Measurements from ENCODE around the gene IGFALS.

DNA sequence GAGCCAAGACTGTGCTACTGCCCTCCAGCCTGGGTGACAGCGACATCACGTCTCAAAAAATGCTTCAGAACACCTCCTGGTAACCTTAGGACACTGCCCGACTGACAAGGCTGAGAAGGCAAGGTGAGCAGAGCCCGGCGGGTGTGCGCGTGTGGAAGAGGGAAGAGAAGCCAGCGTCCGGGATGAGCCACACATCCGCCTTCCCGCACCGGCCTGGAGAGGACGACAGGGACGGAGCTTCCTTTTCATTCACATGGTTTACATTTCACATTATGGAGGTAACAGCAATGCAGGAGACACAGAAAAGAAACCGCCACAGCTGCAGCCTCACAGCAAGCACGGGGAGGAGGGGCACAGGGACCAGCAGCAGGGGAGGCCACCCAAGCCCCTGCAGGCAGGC is 16.6 kb upstream of the IGFALS start:
- TF ChIP-seq POLR2A (IDR thresholded peaks at IDR 0.05), result no peak
- TF ChIP-seq, protein P1, sequence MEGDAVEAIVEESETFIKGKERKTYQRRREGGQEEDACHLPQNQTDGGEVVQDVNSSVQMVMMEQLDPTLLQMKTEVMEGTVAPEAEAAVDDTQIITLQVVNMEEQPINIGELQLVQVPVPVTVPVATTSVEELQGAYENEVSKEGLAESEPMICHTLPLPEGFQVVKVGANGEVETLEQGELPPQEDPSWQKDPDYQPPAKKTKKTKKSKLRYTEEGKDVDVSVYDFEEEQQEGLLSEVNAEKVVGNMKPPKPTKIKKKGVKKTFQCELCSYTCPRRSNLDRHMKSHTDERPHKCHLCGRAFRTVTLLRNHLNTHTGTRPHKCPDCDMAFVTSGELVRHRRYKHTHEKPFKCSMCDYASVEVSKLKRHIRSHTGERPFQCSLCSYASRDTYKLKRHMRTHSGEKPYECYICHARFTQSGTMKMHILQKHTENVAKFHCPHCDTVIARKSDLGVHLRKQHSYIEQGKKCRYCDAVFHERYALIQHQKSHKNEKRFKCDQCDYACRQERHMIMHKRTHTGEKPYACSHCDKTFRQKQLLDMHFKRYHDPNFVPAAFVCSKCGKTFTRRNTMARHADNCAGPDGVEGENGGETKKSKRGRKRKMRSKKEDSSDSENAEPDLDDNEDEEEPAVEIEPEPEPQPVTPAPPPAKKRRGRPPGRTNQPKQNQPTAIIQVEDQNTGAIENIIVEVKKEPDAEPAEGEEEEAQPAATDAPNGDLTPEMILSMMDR (IDR thresholded peaks at IDR 0.05), result no peak

Measured in Peyer's patch (tissue), 4 donors.